Measurements from ENCODE around the gene NR4A1. TPM values are rescaled to one million over a fixed set of nuclear protein-coding genes. Genes with fewer than 3 reads are reported as not detected.

Gene NR4A1
- total and polyA plus RNA-seq, 8 donors = 11.7 to 85.4 (median 30.0) TPM

- H3K27ac ChIP-seq = peak overlapping the region; percentile 9 to 67 (median 42)
- H3K4me1 ChIP-seq = peaks cover 0 to 13% (median 0%) of the 10 kb centered on the region in 3 donors
- WGBS, 2 donors = 1% methylated on average over 67 to 70 of the region's 70 CpGs
- no peaks in the 10 kb centered on the region for H3K9me3 ChIP-seq
- no peaks in the 10 kb centered on the region for H3K27me3 ChIP-seq
- H3K36me3 ChIP-seq = no peaks in the 10 kb centered on the region
- DNase-seq (peak; percentile 78 to 96 (median 94)), ATAC-seq (peak; percentile 70 to 83 (median 80)), FAIRE-seq (no peak)
- intact Hi-C loops (cut with DNase I) = no loop called here
- peak; percentile 92 to 95 (median 95) for TF ChIP-seq CTCF (IDR thresholded peaks at IDR 0.05)
- peak overlapping the region; percentile 38 to 62 (median 46) for H3K4me3 ChIP-seq
These were observed 27.9 kb upstream of the NR4A1 start for GRCh38 chr12:52023182-52023975.

DNA sequence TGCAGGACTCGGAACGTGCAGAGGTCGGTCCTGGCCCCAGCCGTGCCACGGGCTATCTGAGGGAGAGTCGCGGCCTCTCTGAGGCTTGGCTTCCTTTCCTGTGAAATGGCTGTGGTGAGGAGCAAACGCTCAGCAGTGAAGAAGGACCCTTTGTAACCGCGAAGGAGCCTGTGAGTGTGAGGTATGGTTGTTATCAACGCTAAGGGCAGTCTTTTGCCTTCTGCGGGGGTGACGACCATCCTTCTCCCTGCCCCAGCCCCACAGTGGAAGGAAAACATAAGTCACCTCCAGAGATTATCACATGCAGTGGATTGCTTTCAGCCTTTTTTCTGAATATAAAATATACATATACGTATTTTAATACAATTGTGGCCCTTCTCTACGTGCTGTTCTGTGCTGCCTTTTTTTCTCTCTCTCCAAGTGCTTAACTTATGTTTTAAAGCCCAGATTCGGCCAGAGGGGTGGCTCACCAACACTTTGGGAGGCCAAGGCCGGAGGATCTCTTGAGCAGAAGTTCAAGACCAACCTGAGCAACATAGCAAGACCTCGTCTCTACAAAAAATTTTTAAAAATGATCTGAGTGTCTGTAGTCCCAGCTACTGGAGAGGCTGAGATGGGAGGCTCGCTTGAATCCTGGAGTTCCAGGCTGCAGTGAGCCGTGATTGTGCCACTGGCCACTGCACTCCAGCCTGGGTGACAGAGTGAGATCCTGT lies 27.1 kb upstream of the NR4A1 start:
- no peak for FAIRE-seq
- no peaks in the 10 kb centered on the region for H3K36me3 ChIP-seq
- DNase-seq = no peak
- peak overlapping the region in 3 of 4 donors; percentile 9 to 53 (median 53) for H3K27ac ChIP-seq
- intact Hi-C loops (cut with DNase I) = no loop called here
- 24 to 27% methylated on average over 20 of the region's 20 CpGs for WGBS, 2 donors
- H3K9me3 ChIP-seq = no peaks in the 10 kb centered on the region
- H3K4me1 ChIP-seq = peaks cover 0 to 10% (median 0%) of the 10 kb centered on the region in 3 donors
- H3K4me3 ChIP-seq = peak overlapping the region in 3 of 4 donors; percentile 38 to 62 (median 51)
- no peak for TF ChIP-seq CTCF (IDR thresholded peaks at IDR 0.05)
- no peak for ATAC-seq
- H3K27me3 ChIP-seq = no peaks in the 10 kb centered on the region

- no peaks in the 10 kb centered on the region for H3K9me3 ChIP-seq
- no peak for DNase-seq
- H3K27ac ChIP-seq = peak overlapping the region in 3 of 4 donors; percentile 38 to 86 (median 74)
- H3K4me1 ChIP-seq = peaks cover 0 to 10% (median 0%) of the 10 kb centered on the region in 3 donors
- H3K36me3 ChIP-seq = no peaks in the 10 kb centered on the region
- FAIRE-seq = no peak
- intact Hi-C loops (cut with DNase I) = loop anchor here in 2 of 3 donors (5.0 kb wide), 3 partner anchors 57 to 97 kb away; no protein-coding TSS in a partner anchor
- peak overlapping the region in 1 of 4 donors; percentile 30 for H3K4me3 ChIP-seq
- 64 to 72% methylated on average over 15 of the region's 15 CpGs for WGBS, 2 donors
- ATAC-seq = peak in 2 of 4 donors; percentile 7 to 8
- H3K27me3 ChIP-seq = no peaks in the 10 kb centered on the region
- no peak for TF ChIP-seq CTCF (IDR thresholded peaks at IDR 0.05)
These were observed 26.4 kb upstream of the NR4A1 start for GRCh38 chr12:52024845-52025230.

DNA sequence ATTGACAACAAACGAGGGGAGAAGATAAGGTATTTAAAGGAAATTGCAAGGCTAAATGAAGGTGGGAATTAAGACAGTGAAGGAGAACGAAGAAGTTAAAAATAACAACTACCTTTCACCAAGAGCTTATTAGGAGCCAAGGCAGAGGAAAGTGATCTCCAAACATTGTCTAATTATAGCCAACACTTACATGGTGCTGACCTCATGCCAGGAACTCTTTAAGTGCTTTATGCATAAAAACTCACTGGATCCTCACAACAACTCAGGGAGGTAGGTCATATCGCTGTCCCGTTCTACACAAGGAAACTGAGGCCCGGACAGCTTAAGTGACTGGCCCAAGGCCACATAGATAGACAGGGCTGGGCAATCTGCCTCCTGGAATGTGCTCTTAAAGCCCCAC lies 25.0 kb upstream of the NR4A1 start:
- TF ChIP-seq CTCF (IDR thresholded peaks at IDR 0.05) = no peak
- WGBS, 2 donors = 43 to 59% methylated on average over 5 of the region's 5 CpGs
- FAIRE-seq = no peak
- Histone ChIP-seq H3K36me3 (no peaks in the 10 kb centered on the region), H3K27me3 (no peaks in the 10 kb centered on the region), H3K27ac (no peak overlapping the region), H3K9me3 (no peaks in the 10 kb centered on the region), H3K4me3 (no peak overlapping the region), H3K4me1 (peaks cover 0 to 10% (median 0%) of the 10 kb centered on the region in 3 donors)
- ATAC-seq = no peak
- no peak for DNase-seq
- intact Hi-C loops (cut with DNase I) = loop anchor here in 2 of 3 donors (5.0 kb wide), 3 partner anchors 56 to 96 kb away; no protein-coding TSS in a partner anchor
